Pericardium fibroblast (primary cell): Measurements from ENCODE around the gene CATSPER1. TPM values are rescaled to one million over a fixed set of nuclear protein-coding genes. Genes with fewer than 3 reads are reported as not detected.

Source experiments
- total RNA-seq: library from RNA; depleted of rRNA; stranded (reverse); fragments of >200 nt; gene quantifications from 2 replicates; pipeline ENCODE4 v1.2.3, GENCODE V29; 2015

CATSPER1 gene
- not detected in 2 replicates for total RNA-seq

GRCh38 chr11:66026017-66026529 is at the start of gene CATSPER1:
TSS of gene CATSPER1 (minus strand) at chr11:66026479. CDS start at chr11:66026379, 100 bp downstream.

DNA sequence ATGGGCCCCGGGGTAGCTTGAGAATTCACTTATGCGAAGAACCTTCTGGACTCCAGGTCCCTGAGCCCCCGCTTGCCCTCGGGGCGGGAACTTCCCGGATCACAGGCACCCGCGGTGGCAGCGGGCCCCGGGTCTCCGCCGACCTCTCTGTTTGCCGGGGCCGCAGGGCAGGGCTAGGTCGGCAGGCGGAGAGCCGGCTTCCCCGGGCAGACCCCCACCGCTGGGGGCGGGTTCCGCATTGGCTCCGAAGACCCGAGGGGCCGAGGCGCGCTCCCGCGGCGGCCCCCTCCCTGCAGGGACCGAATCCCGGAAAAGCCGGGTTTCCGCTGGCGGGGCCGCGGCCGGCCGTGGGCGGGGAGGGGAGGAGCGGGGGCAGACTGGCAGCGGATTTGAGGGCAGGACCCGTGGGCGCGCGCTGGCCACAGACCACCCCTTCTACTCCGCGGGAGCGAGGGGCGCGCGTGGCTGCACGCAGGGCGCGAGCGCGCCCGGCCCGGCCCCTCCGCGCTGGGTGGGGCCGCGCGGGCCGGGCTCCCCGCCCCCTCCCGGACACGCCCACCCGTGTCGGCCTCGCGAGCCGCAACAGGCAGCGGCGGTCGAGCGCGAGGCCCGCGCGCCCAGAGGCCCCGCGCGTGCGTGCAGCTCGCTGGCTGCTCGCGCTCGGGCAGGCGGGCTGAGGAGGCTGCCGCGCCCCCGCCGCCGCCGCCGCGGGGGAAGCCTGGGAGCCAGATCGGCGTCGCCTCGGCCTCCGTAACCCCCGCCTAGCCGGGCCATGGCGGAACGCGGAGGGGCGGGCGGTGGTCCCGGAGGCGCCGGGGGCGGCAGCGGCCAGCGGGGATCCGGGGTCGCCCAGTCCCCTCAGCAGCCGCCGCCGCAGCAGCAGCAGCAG is 43.7 kb upstream of the CATSPER1 start, which contains the start of gene PACS1:
Gene PACS1 (plus strand): TSS at position 558 of the 889 bp plus-strand sequence. CDS start 215 bp downstream, at position 773.

DNA sequence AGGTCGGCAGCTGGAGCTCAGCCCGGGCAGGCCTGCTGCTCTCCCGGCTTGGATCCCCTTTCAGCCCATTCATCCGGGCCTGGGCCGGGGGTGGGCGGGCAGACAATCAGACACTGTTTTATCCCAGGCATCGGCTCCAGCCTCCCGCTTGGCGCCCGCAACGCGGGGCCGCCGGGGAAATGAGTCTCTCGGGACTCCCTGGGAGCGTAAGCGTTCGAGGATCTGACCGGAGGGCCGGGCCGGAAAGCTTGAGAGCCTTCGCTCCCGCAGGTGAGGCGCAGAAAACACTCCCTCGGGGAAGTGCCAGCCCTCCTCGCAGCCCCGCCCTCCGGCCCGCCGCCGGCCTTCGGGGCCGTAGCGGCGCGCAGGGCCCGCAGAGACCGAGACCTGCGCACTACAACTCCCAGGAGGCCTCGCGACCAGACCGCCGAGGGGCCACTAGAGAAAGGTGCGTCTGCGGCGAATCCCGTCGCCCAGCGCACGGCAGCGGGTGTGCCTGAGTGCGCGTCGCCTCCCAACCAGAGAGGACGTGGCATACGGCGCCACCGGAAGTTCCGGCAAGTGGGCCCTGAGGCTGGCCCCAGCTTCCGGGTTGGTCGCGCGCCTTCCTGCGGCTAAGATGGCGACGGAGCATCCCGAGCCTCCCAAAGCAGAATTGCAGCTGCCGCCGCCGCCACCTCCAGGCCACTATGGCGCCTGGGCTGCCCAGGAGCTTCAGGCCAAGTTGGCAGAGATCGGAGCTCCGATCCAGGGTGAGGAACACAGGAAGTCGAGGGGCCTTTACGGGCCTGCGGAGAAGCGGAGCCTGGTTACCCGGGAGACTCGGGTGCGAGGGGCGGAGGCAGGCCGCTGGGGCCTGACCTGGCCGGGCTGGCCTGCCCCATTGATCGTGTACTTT is 25.7 kb upstream of the CATSPER1 start, which contains the start of gene SF3B2:
Gene SF3B2 (plus strand): TSS at position 599 of the 898 bp plus-strand sequence. CDS start 21 bp downstream, at position 620.

DNA sequence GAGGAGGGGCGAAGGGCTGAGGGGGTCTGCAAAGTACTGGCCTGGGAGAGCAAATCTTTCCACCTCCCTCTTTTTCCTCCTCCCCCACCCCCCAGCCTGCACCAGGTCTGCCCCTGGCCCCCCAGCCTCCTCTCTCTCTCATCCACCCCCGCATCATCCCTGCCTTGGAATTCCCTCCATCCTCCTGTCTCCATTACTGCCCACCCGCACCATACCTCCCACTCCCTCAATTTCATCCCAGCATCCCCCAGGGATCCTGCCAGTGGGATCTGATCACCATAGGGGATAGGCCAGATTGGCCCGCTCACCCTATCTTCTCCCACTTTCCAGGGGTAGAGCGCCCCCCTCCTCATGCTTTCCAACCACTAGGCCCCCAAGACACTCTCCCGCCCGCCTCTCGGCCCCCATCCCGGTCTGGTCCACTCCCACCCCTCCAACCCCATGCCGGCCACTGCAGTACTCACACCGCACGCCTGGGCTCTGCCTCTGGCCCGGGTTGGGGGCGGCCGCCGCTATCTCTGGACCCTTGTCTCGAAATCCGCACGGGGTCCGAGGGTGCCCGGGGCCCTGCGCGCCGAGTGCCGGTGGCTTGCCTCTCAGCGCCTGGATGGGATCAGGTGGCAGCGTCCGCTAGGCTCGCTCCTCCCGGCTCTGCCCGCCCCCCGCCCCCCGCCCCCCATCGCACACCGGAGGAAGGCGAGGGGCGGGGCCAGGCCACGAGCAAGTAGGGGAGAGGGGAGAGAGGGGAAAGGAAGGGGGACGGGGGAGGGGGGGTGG is 22.5 kb upstream of the CATSPER1 start, which contains the start of gene GAL3ST3:
Gene GAL3ST3 (minus strand): TSS at position 615 of the 777 bp plus-strand sequence. CDS start 3,746 bp downstream, outside the sequence.

GRCh38 chr11:66011785-66012303 is 14.4 kb downstream of the CATSPER1 start, which contains the start of gene CST6:
TSS of gene CST6 (plus strand) at chr11:66012008. CDS start at chr11:66012045, 37 bp downstream.

GRCh38 chr11:66001942-66002647 is 24.2 kb downstream of the CATSPER1 start, which contains the start of the genes BANF1 and EIF1AD:
TSS of gene BANF1 (plus strand) at chr11:66002503. CDS start at chr11:66003251, 748 bp downstream.
TSS of gene EIF1AD (minus strand) at chr11:66002157. CDS start at chr11:66000389, 1,768 bp downstream.

Other genes starting within 250 kb of the CATSPER1 start
- gene AP5B1, start 245.5 kb downstream of the CATSPER1 start, total RNA-seq: 8.9 and 13.4 TPM in 2 replicates
- not detected in 2 replicates for gene OVOL1, start 239.4 kb downstream of the CATSPER1 start, total RNA-seq
- 1.1 and 2.4 TPM in 2 replicates for gene SNX32, start 192.5 kb downstream of the CATSPER1 start, total RNA-seq
- 674 and 1,158 TPM in 2 replicates for gene CFL1, start 168.3 kb downstream of the CATSPER1 start, total RNA-seq
- gene MUS81, start 166.0 kb downstream of the CATSPER1 start, total RNA-seq: 25.0 and 48.3 TPM in 2 replicates
- gene EFEMP2, start 153.7 kb downstream of the CATSPER1 start, total RNA-seq: 173 and 216 TPM in 2 replicates
- gene CTSW, start 146.6 kb downstream of the CATSPER1 start, total RNA-seq: not detected in 2 replicates
- gene FIBP, start 138.0 kb downstream of the CATSPER1 start, total RNA-seq: 160 and 177 TPM in 2 replicates
- gene CCDC85B, start 135.8 kb downstream of the CATSPER1 start, total RNA-seq: 116 and 144 TPM in 2 replicates
- gene FOSL1, start 126.1 kb downstream of the CATSPER1 start, total RNA-seq: 4.9 and 8.5 TPM in 2 replicates
- gene C11orf68, start 107.4 kb downstream of the CATSPER1 start, total RNA-seq: 16.1 and 18.1 TPM in 2 replicates
- 84.4 and 99.7 TPM in 2 replicates for gene DRAP1, start 107.1 kb downstream of the CATSPER1 start, total RNA-seq
- not detected in 2 replicates for gene TSGA10IP, start 81.0 kb downstream of the CATSPER1 start, total RNA-seq
- 21.1 and 42.0 TPM in 2 replicates for gene SART1, start 64.7 kb downstream of the CATSPER1 start, total RNA-seq
- gene EIF1AD, start 24.3 kb downstream of the CATSPER1 start, total RNA-seq: 16.4 and 21.5 TPM in 2 replicates
- 59.3 and 101 TPM in 2 replicates for gene BANF1, start 24.0 kb downstream of the CATSPER1 start, total RNA-seq
- 0.70 TPM in 1 of 2 replicates, not detected in the other for gene CST6, start 14.5 kb downstream of the CATSPER1 start, total RNA-seq
- gene GAL3ST3, start 22.7 kb upstream of the CATSPER1 start, total RNA-seq: not detected in 2 replicates
- 121 and 132 TPM in 2 replicates for gene SF3B2, start 25.9 kb upstream of the CATSPER1 start, total RNA-seq
- gene PACS1, start 43.8 kb upstream of the CATSPER1 start, total RNA-seq: 35.2 and 42.0 TPM in 2 replicates
- gene KLC2, start 231.2 kb upstream of the CATSPER1 start, total RNA-seq: 16.2 and 17.4 TPM in 2 replicates
- 93.9 and 103 TPM in 2 replicates for gene RAB1B, start 242.2 kb upstream of the CATSPER1 start, total RNA-seq